HG03108 (cell line): ENCODE results near the gene MYL3.

ENCODE experiments used
- ATAC-seq: cut with Tn5 transposase; IDR thresholded peaks from one replicate; pipeline ENCODE4 v1.9.1; 2021; ENCODE audit warnings: moderate library complexity; ENCODE audit not compliant: unreplicated experiment

The MYL3 gene

DNA sequence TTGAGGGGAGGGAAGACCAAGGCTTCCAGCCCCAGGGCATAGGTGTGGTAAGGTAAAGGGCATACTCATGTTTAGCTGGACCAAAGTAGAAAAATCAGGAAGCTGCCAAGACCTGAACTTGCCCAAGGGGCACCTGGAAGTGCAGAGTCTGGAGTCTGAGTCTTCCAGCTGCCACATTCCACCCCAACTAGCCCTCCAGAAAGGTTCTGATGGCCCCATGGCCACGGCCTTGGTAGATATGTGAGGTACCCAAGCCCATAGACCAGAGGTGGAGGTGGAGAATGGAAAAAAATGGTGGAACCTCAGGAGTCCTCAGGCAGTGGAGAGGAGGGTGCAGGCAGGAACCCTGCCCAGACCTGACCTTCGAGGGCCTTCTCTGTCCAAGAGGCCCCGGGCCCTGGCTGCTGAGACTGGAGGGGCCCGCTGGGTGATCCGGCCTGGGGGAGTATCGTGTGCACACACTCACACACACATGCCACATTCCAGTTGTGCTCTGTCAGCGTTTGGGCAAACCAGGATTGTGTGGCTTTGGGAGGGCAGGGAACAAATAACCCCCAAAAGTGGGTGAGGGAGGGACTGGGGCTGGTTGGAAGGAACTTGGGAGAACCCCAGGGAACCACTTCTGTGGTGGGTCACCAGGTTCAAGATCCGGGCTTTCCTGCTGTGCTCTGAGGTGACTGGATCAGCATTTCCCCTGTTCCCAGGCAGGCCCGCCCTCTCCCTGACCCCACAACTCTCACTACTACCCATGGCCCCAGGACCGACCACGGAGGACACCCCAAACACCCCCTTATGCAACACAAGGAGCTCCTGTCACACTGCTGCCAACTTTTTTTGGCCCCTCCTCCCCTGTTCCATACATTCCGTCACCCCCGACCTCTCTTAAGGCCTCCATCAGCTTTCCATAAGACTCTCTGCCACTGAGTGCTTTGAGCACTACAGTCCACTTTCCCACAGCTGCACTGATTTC lies 11.6 kb downstream of the MYL3 start:
- ATAC-seq, result no peak

- ATAC-seq, result no peak
Observed at GRCh38 chr3:46850468-46850779, 12.8 kb downstream of the MYL3 start.

- no peak for ATAC-seq
Observed at GRCh38 chr3:46849686-46850467, 13.4 kb downstream of the MYL3 start.

GRCh38 chr3:46849045-46849631 lies 14.1 kb downstream of the MYL3 start:
- ATAC-seq, result no peak

DNA sequence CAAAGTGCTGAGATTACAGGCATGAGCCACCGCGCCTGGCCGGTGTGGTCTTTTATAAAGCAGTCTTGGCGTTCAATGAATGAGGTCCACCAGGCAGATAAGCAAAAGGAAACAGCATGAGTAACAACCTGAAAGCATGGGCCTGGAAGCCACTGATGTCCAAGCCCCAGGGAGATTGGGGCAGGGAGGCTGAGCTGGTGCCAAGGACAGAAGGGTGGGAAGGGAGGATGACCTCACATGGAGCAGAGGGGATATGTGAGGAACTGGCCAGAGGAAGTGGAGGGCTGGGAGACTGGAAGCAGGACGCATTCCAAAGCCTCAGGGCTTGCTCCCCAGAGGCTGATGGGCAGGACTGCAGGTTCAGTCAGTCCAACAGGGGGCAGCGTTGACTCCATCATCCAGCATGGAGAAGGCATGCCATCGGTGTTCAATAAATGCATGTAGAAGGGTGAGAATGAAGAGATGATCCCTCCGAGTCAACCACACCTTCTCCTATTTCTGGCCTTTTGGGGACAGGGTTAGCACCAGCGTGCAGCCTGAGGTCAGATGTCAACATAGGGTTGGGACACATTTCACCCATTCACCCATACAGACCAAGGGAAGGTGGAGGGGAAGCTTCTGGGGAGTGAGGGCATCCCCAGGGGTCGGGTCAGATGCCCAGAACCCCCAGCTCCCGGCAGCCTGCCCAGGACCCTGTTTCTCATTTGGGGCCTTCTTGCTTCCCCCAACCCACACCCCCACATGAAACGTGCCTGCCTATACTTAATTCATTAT lies 14.8 kb downstream of the MYL3 start:
- ATAC-seq, result no peak

- ATAC-seq, result no peak
Observed at GRCh38 chr3:46847744-46848143, 15.5 kb downstream of the MYL3 start.

DNA sequence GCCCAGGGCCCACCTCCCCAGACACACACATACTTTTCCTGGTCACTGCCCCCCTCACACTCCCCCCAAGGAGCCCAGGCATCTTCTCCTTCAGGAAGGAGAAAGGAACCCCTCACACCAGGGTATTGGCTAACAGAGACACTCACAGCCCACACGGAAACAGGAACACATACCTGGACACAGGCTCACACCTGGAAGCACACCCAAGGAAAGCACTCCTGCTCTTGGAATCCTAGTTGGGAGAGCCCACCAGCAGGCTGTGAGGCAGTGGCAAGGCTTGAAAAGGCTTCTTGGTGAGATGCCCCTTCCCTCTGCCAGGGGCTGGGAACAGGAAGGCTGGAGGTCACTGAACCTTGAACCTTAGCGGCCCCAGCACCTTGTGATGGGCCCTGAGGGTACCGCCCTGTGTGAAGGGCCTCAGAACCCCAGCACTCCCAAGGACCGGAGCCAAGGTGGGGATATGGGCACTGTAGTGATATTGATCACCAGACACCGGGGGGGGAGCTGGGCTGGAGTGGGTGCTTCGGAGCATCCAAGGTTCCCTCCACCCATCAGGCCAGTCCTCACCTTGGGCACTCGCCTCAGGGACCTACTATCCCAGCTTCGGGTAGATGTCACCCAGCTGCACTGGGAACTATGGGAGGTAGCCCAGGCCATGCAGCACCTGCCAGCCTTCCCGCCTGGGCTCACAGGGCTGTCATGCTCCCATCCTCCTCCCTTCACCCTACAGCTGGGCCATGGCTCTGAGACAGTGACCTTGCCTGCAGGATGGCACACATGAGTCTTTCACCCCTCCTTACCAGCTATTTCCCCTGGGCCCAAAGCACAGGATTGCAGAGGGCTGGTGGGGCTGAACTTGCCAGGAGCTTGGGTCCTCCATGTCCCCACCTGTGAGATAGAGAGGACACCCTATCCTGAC lies 16.4 kb downstream of the MYL3 start:
- ATAC-seq, result no peak

DNA sequence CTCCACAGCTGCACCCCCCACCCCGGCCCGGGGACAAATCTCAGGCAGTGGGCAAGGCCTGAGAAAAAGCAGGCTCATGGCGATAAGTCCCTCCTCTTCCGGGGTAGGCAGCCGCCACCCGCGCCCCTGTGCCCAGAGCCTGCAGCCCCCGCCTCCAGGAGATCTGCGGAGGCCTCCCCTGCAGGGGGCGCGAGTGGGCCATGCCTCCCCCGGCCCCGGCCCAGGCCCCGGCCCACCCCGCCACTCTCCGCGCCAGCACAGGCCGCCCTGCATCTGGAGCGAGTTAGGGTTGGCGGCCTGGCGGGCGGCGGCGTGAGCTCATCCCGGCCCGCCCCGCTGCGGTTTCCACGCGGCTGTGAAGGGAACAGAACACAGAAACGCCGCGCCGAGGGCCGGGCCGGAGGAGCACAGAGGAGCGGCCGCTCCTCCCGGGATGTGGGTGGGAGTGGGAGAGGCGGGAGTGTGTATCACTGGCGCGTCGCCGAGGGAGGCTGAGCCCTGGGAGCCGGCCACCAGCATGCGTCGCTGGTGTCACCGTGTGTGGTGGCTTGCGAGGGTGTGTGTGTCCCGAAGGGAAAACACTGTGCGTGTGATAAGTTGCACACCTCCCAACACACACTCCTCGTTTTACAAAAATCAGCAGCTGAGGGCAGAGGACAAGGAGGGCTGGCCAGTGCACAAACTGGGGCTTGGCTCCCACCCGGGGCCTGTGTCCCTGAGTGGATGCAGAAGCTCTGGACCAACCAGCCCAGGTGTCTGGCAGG lies 17.2 kb downstream of the MYL3 start:
- ATAC-seq, result no peak

DNA sequence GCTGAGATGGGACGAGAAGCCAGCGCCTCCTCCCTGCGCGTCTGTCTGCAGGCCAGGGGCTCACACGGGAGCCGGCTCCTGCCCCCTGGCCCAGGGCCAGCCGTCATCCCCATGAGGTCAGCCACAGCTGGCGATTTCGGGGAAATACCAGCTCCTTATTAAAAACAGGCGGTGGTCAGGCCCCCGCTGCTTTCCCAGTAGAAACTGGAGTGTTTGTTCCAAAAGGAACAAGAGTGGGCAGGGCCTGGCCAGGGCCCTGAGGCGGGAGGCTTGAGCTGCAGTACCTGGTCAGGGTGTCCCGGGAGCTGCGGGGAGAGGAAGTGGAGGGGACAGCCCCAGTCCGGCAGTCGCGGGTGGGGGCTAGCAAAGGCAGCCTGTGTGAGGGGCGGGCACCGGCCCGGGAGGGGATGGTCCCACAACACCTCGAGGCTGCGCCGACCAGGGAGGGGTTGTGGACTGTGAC lies 17.8 kb downstream of the MYL3 start:
- no peak for ATAC-seq

DNA sequence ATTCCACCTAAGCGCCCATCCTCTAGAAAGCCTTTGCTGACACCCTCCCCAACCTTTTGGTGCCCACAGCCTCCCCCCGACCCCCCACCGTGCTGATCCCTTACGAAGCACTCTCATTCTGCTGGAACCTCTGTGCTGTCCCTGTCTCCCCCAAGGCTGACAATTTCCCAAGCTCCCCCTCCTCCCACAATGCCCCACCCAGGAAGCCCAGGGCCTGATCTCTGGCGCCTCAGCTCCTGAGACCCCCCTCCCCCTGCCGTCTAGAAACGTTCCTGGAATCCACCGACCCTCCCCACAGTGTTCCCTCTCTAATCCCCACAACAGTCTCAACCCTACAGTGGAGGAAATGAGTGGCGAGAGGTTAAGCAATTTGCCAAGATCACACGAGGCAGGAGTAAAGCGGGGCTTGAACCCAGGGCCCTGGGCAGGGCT lies 18.3 kb downstream of the MYL3 start:
- no peak for ATAC-seq

- no peak for ATAC-seq
Observed at GRCh38 chr3:46844397-46844796, 18.8 kb downstream of the MYL3 start.

DNA sequence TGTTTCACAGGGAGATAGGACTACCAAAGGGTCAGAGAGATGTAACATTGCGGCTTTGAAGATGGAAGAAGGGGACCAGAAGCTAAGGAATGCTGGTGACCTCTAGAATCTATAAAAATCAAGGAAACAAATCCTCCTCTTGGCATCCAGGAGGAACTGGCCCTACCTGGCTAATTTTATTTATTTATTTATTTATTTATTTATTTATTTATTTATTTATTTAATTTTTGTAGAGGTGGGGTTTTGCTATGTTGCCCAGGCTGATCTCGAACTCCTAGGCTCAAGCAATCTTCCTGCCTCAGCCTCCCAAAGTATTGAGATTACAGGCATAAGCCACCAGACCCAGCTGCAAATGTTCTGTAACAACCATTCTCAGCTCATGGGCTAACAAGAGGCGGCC lies 19.7 kb downstream of the MYL3 start:
- no peak for ATAC-seq

GRCh38 chr3:46840491-46840890 lies 22.8 kb downstream of the MYL3 start:
- no peak for ATAC-seq

GRCh38 chr3:46838301-46838700 lies 24.9 kb downstream of the MYL3 start:
- no peak for ATAC-seq

GRCh38 chr3:46835491-46835890 lies 27.8 kb downstream of the MYL3 start:
- no peak for ATAC-seq

DNA sequence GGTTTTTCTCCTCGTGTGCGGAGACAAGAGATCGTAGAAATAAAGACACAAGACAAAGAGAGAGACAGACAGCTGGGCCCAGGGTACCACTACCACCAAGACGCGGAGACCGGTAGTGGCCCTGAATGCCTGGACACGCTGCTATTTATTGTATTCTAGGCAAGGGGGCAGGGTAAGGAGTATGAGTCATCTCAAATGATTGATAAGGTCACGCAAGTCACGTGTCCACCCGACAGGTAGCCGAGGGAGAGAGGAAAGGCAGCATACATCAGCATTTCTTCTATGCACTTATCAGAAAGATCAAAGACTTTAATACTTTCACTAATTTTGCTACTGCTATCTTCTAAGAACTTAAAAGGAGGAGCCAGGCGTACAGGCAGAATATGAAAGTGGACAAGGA lies 28.2 kb downstream of the MYL3 start:
- ATAC-seq, result no peak

DNA sequence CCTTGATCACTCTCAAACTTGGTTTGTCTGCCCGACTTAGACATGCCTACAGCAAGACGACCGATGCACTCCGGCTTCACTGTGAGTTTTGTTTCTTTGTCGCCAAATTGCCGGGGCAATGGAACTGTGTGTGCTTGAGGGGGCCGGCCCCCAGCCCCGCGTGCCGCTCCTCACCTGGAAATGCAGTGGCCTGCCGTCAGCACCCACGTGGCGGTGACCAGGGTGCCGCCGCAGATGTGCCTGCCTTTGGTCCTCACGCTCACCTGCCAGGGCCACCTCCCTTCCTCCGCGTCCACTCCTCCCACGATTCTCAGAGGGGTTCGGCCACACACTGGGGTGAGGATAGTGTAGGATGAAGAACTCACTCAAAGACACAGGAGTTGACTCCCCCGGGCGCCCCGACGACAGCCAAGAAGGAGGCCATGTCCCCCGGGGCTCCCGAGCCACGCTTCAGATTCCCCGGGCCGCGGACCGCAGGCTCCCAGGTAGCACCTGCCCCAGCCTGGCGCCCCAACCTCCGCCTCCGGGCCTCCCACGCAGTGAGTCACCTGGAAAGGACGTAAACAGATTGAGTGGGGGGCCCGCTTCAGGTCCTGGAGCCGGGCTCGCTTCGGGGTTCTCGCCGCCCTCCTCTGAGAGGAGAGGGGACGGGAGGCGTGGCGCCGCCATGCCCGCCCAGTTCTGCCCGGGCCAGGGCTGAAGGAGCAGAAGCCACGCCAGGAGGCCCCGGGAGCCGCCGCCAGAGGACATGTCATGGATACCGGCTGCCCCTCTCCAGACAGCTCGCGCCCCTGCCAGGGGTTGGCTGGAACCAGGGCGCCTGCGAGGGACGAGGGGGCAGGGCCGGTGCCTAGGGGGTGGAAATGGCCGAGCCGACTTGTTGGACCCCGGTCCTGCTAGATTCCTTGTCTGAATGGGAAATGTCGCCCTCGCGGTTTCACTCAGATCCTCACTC lies 29.6 kb downstream of the MYL3 start:
- ATAC-seq, result no peak

GRCh38 chr3:46831841-46832240 lies 31.4 kb downstream of the MYL3 start:
- ATAC-seq, result no peak
